Measurements from ENCODE around the gene PRKAB2.
"Not testable (repeated sequence)": the region's sequence is repeated elsewhere in the genome, so short reads cannot be mapped to it uniquely, and the experiment has no call there.

DNA sequence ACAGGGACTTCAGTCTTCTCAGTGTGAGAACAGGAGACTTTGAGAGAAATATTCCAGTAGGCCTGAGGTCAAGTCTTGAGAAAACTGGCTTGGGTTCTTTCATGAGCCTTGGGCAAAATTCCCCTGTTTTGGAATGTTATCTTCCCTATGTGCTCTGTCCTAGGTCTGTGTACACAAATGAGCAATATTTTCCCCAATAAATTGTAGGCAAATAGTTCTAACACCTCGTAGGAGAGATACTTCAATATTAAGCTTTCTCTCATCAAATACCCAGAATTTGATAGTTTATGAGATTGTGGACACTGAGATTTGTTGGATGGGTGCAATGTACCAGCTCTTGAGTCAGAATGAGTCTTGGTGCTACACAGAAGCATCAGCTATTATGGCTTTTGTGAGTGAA lies 57.9 kb downstream of the PRKAB2 start:
- TF ChIP-seq, protein P1, sequence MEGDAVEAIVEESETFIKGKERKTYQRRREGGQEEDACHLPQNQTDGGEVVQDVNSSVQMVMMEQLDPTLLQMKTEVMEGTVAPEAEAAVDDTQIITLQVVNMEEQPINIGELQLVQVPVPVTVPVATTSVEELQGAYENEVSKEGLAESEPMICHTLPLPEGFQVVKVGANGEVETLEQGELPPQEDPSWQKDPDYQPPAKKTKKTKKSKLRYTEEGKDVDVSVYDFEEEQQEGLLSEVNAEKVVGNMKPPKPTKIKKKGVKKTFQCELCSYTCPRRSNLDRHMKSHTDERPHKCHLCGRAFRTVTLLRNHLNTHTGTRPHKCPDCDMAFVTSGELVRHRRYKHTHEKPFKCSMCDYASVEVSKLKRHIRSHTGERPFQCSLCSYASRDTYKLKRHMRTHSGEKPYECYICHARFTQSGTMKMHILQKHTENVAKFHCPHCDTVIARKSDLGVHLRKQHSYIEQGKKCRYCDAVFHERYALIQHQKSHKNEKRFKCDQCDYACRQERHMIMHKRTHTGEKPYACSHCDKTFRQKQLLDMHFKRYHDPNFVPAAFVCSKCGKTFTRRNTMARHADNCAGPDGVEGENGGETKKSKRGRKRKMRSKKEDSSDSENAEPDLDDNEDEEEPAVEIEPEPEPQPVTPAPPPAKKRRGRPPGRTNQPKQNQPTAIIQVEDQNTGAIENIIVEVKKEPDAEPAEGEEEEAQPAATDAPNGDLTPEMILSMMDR (IDR thresholded peaks at IDR 0.05): not testable (repeated sequence)
- TF ChIP-seq POLR2A (IDR thresholded peaks at IDR 0.05; ENCODE audit: low read depth); EP300 (IDR thresholded peaks at IDR 0.05): not testable (repeated sequence)
